B cell (primary cell): Measurements from ENCODE around the gene FAM13B. TPM values are rescaled to one million over a fixed set of nuclear protein-coding genes. Genes with fewer than 3 reads are reported as not detected.

ENCODE experiments used
- ATAC-seq: fragments of 200-7000 bp; cut with Tn5 transposase; one replicate; pipeline ENCODE4 v1.10.0; 2021; ENCODE audit warnings: low read depth, mild to moderate bottlenecking, moderate number of reproducible peaks, moderate library complexity
- CTCF ChIA-PET: fragments of 350-600 bp; sonication (Branson Sonifier 250); formaldehyde crosslinking; loops from one replicate; lab custom pipeline; 2021; ENCODE audit warnings: antibody characterized with exemption, inconsistent platforms; lab: Charles Lee
- POLR2A ChIA-PET: fragments of 350-600 bp; sonication (Branson Sonifier 250); formaldehyde crosslinking; loops from one replicate; lab custom pipeline; 2021; ENCODE audit warnings: antibody characterized with exemption; lab: Charles Lee
- DNase-seq: peaks from one replicate; pipeline ENCODE4 v3.0.0; 2013
- H2AFZ ChIP-seq: 2 replicates; pipeline ENCODE4 v1.6.1; 2012; ENCODE audit warnings: mild to moderate bottlenecking, low read depth, low read length; ENCODE audit not compliant: insufficient read depth, poor library complexity, severe bottlenecking
- H3K27ac ChIP-seq, 2 donors: 1 replicate in 1 of 2; 2 replicates in 1 of 2; pipeline ENCODE4 v1.5.1; 2012 to 2013; ENCODE audit warnings: low read length in 2 of 2, mild to moderate bottlenecking in 2 of 2, moderate library complexity in 1 of 2
- H3K27me3 ChIP-seq, 4 experiments: fragments of 200-600 bp in 1 of 4; sonication (generic) in 1 of 4; replicated peaks in 1 of 4; 1 replicate in 2 of 4; 2 replicates in 2 of 4; pipeline versions ENCODE4 v1.6.1 to v1.7.0; 2013 to 2016; ENCODE audit warnings: low read length in 3 of 4, mild to moderate bottlenecking in 2 of 4, mixed read lengths in 1 of 4, moderate library complexity in 1 of 4; ENCODE audit not compliant: insufficient read depth in 4 of 4, control insufficient read depth in 3 of 4; ENCODE audit errors: control extremely low read depth in 1 of 4
- H3K36me3 ChIP-seq, 2 experiments: replicated peaks in 1 of 2; 1 replicate in 1 of 2; 2 replicates in 1 of 2; pipeline versions ENCODE4 v1.6.1 to v1.7.1; 2013; ENCODE audit warnings: low read length in 1 of 2; ENCODE audit not compliant: insufficient read depth in 2 of 2, control insufficient read depth in 1 of 2; ENCODE audit errors: control extremely low read depth in 1 of 2, extremely low read depth in 1 of 2
- H3K4me1 ChIP-seq, 2 donors: fragments of 200-600 bp in 1 of 2; sonication (generic) in 1 of 2; 1 replicate in 1 of 2; 2 replicates in 1 of 2; pipeline versions ENCODE4 v1.5.1 to v1.6.1; 2013 to 2017; ENCODE audit warnings: low read length in 2 of 2; ENCODE audit not compliant: control insufficient read depth in 2 of 2, insufficient read depth in 2 of 2
- H3K4me2 ChIP-seq: replicated peaks from 2 replicates; pipeline ENCODE3; 2012; ENCODE audit warnings: mild to moderate bottlenecking, low read depth, low read length; ENCODE audit not compliant: poor library complexity, severe bottlenecking
- H3K4me3 ChIP-seq, 5 experiments: fragments of 200-600 bp in 1 of 5; sonication (generic) in 1 of 5; 1 replicate in 3 of 5; 2 replicates in 2 of 5; pipeline versions ENCODE4 v1.5.1 to v1.7.0; 2011 to 2016; ENCODE audit warnings: low read length in 4 of 5, mild to moderate bottlenecking in 4 of 5, low read depth in 2 of 5, control low read depth in 1 of 5, moderate library complexity in 1 of 5; ENCODE audit not compliant: insufficient read depth in 1 of 5; ENCODE audit errors: control extremely low read depth in 1 of 5, extremely low read depth in 1 of 5
- H3K79me2 ChIP-seq: fragments of 200-600 bp; sonication (generic); one replicate; pipeline ENCODE4 v1.6.0; 2016; ENCODE audit warnings: low read length; ENCODE audit not compliant: control insufficient read depth, insufficient read depth
- H3K9ac ChIP-seq: fragments of 200-600 bp; sonication (generic); 2 replicates; pipeline ENCODE4 v1.6.1; 2017; ENCODE audit warnings: mild to moderate bottlenecking, low read length, moderate library complexity
- H3K9me3 ChIP-seq, 3 donors: one replicate each; pipeline versions ENCODE4 v1.6.1 to v1.7.1; 2013; ENCODE audit warnings: low read length in 2 of 3; ENCODE audit not compliant: control insufficient read depth in 2 of 3, insufficient read depth in 1 of 3; ENCODE audit errors: control extremely low read depth in 1 of 3
- H4K20me1 ChIP-seq: 2 replicates; pipeline ENCODE4 v1.6.0; 2012; ENCODE audit warnings: mild to moderate bottlenecking, low read length; ENCODE audit not compliant: insufficient read depth, control insufficient read depth, poor library complexity, severe bottlenecking
- H3K27ac Mint-ChIP-seq: one replicate; pipeline ENCODE4 v1.8.0; 2021; ENCODE audit warnings: mixed read lengths
- H3K27me3 Mint-ChIP-seq: one replicate; pipeline ENCODE4 v1.8.0; 2021; ENCODE audit warnings: mixed read lengths
- H3K4me1 Mint-ChIP-seq: one replicate; pipeline ENCODE4 v1.8.0; 2021; ENCODE audit warnings: mixed read lengths
- H3K4me3 Mint-ChIP-seq: one replicate; pipeline ENCODE4 v1.8.0; 2021; ENCODE audit warnings: mixed read lengths
- H3K9me3 Mint-ChIP-seq: one replicate; pipeline ENCODE4 v1.8.0; 2022; ENCODE audit warnings: mixed read lengths; ENCODE audit not compliant: insufficient read depth
- EZH2 ChIP-seq: IDR thresholded peaks from 2 replicates; pipeline ENCODE4 v1.6.1; 2012; ENCODE audit warnings: borderline replicate concordance, low read depth, mild to moderate bottlenecking, moderate library complexity, low read length; ENCODE audit not compliant: insufficient read depth, poor library complexity, severe bottlenecking
- WGBS: methylation state at CpG from one replicate; pipeline ENCODE4 v1.1.5; 2013; ENCODE audit warnings: missing lambda C conversion rate; ENCODE audit not compliant: insufficient coverage; 5-methylcytosine and 5-hydroxymethylcytosine counted together
- intact Hi-C: fragments of 100-400 bp; cut with micrococcal nuclease; formaldehyde crosslinking; loops from one replicate; pipeline ENCODE4 v1.10.0; 2022
- polyA plus RNA-seq: library from polyadenylated mRNA; depleted of rRNA; stranded (reverse); fragments of >200 nt; gene quantifications from 2 replicates; pipeline ENCODE4 v1.2.3, GENCODE V29; 2012
- total RNA-seq, 2 donors: library from RNA; stranded (reverse); fragments of 120-200 nt in 1 of 2; gene quantifications; 1 replicate in 1 of 2; 2 replicates in 1 of 2; pipeline versions ENCODE4 v1.2.3 to v1.2.4, GENCODE V29; 2013 to 2022
- TF ChIP-seq, protein P1 (sequence below): fragments of 200-600 bp; IDR thresholded peaks from one replicate; pipeline ENCODE4 v1.8.0; 2022; ENCODE audit warnings: antibody characterized with exemption, mild to moderate bottlenecking

The FAM13B gene
- total and polyA plus RNA-seq, 2 donors (not counting 1 experiment from before 2014, with no cell fraction given): 17.3 to 118 TPM

DNA sequence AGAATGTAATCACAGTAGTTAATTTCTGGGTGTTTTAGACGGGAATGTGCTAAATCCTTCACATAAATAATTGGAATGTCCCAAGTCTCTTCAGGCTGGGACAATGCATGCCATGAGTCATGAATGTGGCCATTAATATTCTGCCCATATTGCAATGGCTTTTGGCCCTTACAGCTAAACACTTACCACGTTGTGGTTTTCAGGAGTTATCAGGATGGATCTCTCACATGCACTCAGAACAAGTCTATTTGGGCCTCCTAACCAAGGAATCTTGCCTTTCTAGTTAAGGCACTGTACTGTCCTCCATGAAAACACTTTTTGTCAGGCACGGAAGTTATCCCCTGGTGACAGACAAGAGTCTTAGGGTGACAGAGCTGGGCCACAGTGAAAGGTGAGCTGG lies 110.9 kb downstream of the FAM13B start:
- H3K4me2 ChIP-seq: no peak overlapping the region
- Mint-ChIP-seq H3K4me1 (no peaks in the 10 kb centered on the region), H3K4me3 (no peak overlapping the region), H3K27ac (no peak overlapping the region), H3K9me3 (no peaks in the 10 kb centered on the region), H3K27me3 (no peaks in the 10 kb centered on the region)
- no peaks in the 10 kb centered on the region for H3K36me3 ChIP-seq
- no peak overlapping the region for H3K4me3 ChIP-seq
- no peak overlapping the region for H3K27ac ChIP-seq
- TF ChIP-seq EZH2: no peak
- TF ChIP-seq, protein P1, sequence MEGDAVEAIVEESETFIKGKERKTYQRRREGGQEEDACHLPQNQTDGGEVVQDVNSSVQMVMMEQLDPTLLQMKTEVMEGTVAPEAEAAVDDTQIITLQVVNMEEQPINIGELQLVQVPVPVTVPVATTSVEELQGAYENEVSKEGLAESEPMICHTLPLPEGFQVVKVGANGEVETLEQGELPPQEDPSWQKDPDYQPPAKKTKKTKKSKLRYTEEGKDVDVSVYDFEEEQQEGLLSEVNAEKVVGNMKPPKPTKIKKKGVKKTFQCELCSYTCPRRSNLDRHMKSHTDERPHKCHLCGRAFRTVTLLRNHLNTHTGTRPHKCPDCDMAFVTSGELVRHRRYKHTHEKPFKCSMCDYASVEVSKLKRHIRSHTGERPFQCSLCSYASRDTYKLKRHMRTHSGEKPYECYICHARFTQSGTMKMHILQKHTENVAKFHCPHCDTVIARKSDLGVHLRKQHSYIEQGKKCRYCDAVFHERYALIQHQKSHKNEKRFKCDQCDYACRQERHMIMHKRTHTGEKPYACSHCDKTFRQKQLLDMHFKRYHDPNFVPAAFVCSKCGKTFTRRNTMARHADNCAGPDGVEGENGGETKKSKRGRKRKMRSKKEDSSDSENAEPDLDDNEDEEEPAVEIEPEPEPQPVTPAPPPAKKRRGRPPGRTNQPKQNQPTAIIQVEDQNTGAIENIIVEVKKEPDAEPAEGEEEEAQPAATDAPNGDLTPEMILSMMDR: no peak
- no peaks in the 10 kb centered on the region for H4K20me1 ChIP-seq
- no peaks in the 10 kb centered on the region for H3K27me3 ChIP-seq
- 71% methylated on average over 1 of the region's 3 CpGs for WGBS
- DNase-seq: no peak
- peaks cover 0 to 4% (median 0%) of the 10 kb centered on the region in 3 donors for H3K9me3 ChIP-seq
- intact Hi-C loops: no loop called here
- POLR2A ChIA-PET: no interaction called here
- H3K4me1 ChIP-seq: no peaks in the 10 kb centered on the region
- H3K79me2 ChIP-seq: no peaks in the 10 kb centered on the region
- H3K9ac ChIP-seq: no peak overlapping the region
- no peak for ATAC-seq
- no peak overlapping the region for H2AFZ ChIP-seq
- CTCF ChIA-PET: no interaction called here

DNA sequence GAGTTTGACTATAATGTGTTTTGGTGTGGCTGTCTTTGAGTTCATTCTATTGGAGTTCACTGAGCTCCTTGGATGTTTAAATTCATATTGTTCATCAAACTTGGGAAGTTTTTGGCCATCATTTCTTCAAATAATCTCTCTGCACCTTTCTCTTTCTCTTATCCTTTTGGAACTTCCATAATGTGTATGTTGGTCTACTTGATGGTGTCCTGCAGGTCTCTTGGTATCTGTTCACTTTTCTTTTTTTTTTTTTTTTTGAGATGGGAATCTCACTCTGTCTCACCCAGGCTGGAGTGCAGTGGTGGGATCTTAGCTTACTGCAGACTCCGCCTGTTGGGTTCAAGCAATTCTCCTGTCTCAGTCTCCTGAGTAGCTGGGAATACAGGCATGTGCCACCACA lies 116.0 kb downstream of the FAM13B start:
- Histone ChIP-seq H3K4me2 (no peak overlapping the region), H2AFZ (no peak overlapping the region), H3K27me3 (no peaks in the 10 kb centered on the region), H3K4me1 (no peaks in the 10 kb centered on the region), H4K20me1 (no peaks in the 10 kb centered on the region), H3K9me3 (peaks cover 2 to 26% (median 10%) of the 10 kb centered on the region in 3 donors), H3K9ac (no peak overlapping the region), H3K4me3 (no peak overlapping the region), H3K79me2 (no peaks in the 10 kb centered on the region), H3K36me3 (no peaks in the 10 kb centered on the region), H3K27ac (no peak overlapping the region)
- ATAC-seq (no peak), DNase-seq (no peak)
- ChIA-PET POLR2A (interaction anchor here (0.6 kb wide), 1 partner anchor 1376 kb away, joined by 3 read pairs; no protein-coding TSS in a partner anchor), CTCF (no interaction called here)
- H3K9me3 Mint-ChIP-seq: peaks cover 7% of the 10 kb centered on the region
- intact Hi-C loops: no loop called here
- no peaks in the 10 kb centered on the region for H3K27me3 Mint-ChIP-seq
- no peaks in the 10 kb centered on the region for H3K4me1 Mint-ChIP-seq
- WGBS: no CpG with 5 or more reads among the region's 1 CpG
- no peak overlapping the region for H3K27ac Mint-ChIP-seq
- no peak for TF ChIP-seq EZH2
- H3K4me3 Mint-ChIP-seq: no peak overlapping the region
